Ishikawa (cell line): ENCODE measurements around the gene HDAC9.

Source experiments
- CEBPB ChIP-seq: IDR thresholded peaks from 2 replicates; pipeline ENCODE4 v1.6.1; 2012
- CREB1 ChIP-seq: IDR thresholded peaks from 2 replicates; pipeline ENCODE4 v1.6.1; 2012; ENCODE audit warnings: low read depth
- EGR1 ChIP-seq: IDR thresholded peaks from 2 replicates; pipeline ENCODE4 v1.6.1; 2012
- EP300 ChIP-seq: IDR thresholded peaks from 2 replicates; pipeline ENCODE4 v1.6.1; 2012; ENCODE audit warnings: borderline replicate concordance
- FOXM1 ChIP-seq: IDR thresholded peaks from 2 replicates; pipeline ENCODE4 v1.6.1; 2012; ENCODE audit warnings: low read depth, borderline replicate concordance
- MAX ChIP-seq: IDR thresholded peaks from 2 replicates; pipeline ENCODE4 v1.6.1; 2012
- NFIC ChIP-seq: IDR thresholded peaks from 2 replicates; pipeline ENCODE4 v1.6.1; 2012
- RAD21 ChIP-seq: IDR thresholded peaks from 2 replicates; pipeline ENCODE4 v1.6.1; 2012; ENCODE audit warnings: low read depth
- TAF1 ChIP-seq: IDR thresholded peaks from 2 replicates; pipeline ENCODE4 v1.6.1; 2012; ENCODE audit warnings: low read depth, mild to moderate bottlenecking
- TCF12 ChIP-seq: IDR thresholded peaks from 2 replicates; pipeline ENCODE4 v1.6.1; 2012; ENCODE audit warnings: low read depth
- TEAD4 ChIP-seq: IDR thresholded peaks from 2 replicates; pipeline ENCODE4 v1.6.1; 2012
- YY1 ChIP-seq: IDR thresholded peaks from 2 replicates; pipeline ENCODE4 v1.6.1; 2012; ENCODE audit warnings: low read depth
- TF ChIP-seq, protein P1 (sequence below): IDR thresholded peaks from 2 replicates; pipeline ENCODE4 v1.6.1; 2012
- TF ChIP-seq, protein P2 (sequence below): IDR thresholded peaks from 2 replicates; pipeline ENCODE4 v1.6.1; 2012; ENCODE audit warnings: low read depth, mild to moderate bottlenecking

GRCh38 chr7:18762189-18762588 lies 266.6 kb downstream of the HDAC9 start:
- TF ChIP-seq YY1: no peak
- TF ChIP-seq TEAD4: no peak
- TF ChIP-seq MAX: no peak
- no peak for TF ChIP-seq EP300
- TF ChIP-seq CREB1: no peak
- TF ChIP-seq, protein P1, sequence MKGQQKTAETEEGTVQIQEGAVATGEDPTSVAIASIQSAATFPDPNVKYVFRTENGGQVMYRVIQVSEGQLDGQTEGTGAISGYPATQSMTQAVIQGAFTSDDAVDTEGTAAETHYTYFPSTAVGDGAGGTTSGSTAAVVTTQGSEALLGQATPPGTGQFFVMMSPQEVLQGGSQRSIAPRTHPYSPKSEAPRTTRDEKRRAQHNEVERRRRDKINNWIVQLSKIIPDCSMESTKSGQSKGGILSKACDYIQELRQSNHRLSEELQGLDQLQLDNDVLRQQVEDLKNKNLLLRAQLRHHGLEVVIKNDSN: no peak
- no peak for TF ChIP-seq EGR1
- TF ChIP-seq TCF12: no peak
- TF ChIP-seq NFIC: no peak
- TF ChIP-seq CEBPB: no peak
- no peak for TF ChIP-seq RAD21
- no peak for TF ChIP-seq FOXM1
- TF ChIP-seq TAF1: no peak
- TF ChIP-seq, protein P2, sequence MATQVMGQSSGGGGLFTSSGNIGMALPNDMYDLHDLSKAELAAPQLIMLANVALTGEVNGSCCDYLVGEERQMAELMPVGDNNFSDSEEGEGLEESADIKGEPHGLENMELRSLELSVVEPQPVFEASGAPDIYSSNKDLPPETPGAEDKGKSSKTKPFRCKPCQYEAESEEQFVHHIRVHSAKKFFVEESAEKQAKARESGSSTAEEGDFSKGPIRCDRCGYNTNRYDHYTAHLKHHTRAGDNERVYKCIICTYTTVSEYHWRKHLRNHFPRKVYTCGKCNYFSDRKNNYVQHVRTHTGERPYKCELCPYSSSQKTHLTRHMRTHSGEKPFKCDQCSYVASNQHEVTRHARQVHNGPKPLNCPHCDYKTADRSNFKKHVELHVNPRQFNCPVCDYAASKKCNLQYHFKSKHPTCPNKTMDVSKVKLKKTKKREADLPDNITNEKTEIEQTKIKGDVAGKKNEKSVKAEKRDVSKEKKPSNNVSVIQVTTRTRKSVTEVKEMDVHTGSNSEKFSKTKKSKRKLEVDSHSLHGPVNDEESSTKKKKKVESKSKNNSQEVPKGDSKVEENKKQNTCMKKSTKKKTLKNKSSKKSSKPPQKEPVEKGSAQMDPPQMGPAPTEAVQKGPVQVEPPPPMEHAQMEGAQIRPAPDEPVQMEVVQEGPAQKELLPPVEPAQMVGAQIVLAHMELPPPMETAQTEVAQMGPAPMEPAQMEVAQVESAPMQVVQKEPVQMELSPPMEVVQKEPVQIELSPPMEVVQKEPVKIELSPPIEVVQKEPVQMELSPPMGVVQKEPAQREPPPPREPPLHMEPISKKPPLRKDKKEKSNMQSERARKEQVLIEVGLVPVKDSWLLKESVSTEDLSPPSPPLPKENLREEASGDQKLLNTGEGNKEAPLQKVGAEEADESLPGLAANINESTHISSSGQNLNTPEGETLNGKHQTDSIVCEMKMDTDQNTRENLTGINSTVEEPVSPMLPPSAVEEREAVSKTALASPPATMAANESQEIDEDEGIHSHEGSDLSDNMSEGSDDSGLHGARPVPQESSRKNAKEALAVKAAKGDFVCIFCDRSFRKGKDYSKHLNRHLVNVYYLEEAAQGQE: no peak
